ENCODE measurements around the gene MOB3C. TPM values are rescaled to one million over a fixed set of nuclear protein-coding genes. Genes with fewer than 3 reads are reported as not detected.
A peak's percentile ranks its signal among the peaks of the same experiment; 100 is the strongest.

MOB3C gene
- total RNA-seq, 3 donors from 2014 or later, result 10.5 to 14.5 (median 14.1) TPM

DNA sequence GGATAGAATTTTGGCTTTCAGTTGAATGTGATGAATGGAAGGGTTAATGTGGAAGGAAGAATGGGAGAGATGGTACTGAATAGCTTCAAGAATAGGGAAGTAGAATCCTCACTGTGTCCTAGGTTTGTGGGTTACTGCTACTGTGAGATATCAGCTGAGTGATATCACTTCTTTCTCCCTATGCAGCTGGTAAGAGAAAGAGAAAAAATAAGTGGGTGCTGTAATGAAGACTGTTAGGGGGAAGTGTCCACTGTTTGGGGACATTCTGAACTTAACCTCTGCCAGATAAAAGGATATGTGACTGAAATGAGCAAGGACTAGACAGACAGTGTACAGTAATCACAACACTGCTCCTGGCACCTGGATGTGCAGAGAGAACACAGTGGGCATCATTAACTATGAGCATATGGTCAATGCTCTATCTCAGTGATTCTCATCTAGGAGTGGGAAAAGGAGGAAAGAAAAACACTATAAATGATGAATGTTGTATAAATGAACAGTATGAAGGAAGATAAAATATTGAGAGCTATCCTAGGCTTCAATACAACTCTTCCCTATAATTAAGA is 25.6 kb upstream of the MOB3C start:
- DNase-seq (ENCODE audit: low spot score in 2 of 2), result no peak
- peak overlapping the region in 1 of 2 donors; percentile 16 for H3K27ac ChIP-seq
- no peak overlapping the region for H3K4me3 ChIP-seq
- no peaks in the 10 kb centered on the region for H3K27me3 ChIP-seq
- TF ChIP-seq, protein P1, sequence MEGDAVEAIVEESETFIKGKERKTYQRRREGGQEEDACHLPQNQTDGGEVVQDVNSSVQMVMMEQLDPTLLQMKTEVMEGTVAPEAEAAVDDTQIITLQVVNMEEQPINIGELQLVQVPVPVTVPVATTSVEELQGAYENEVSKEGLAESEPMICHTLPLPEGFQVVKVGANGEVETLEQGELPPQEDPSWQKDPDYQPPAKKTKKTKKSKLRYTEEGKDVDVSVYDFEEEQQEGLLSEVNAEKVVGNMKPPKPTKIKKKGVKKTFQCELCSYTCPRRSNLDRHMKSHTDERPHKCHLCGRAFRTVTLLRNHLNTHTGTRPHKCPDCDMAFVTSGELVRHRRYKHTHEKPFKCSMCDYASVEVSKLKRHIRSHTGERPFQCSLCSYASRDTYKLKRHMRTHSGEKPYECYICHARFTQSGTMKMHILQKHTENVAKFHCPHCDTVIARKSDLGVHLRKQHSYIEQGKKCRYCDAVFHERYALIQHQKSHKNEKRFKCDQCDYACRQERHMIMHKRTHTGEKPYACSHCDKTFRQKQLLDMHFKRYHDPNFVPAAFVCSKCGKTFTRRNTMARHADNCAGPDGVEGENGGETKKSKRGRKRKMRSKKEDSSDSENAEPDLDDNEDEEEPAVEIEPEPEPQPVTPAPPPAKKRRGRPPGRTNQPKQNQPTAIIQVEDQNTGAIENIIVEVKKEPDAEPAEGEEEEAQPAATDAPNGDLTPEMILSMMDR (IDR thresholded peaks at IDR 0.05), result no peak
- no peak for TF ChIP-seq POLR2A (IDR thresholded peaks at IDR 0.05)
- no peak for TF ChIP-seq POLR2AphosphoS5 (IDR thresholded peaks at IDR 0.05)
- no peaks in the 10 kb centered on the region for H3K9me3 ChIP-seq
- no peaks in the 10 kb centered on the region for H3K36me3 ChIP-seq
- intact Hi-C loops (cut with DNase I; ENCODE audit: low total_unique reads), result no loop called here
- no peaks in the 10 kb centered on the region for H3K4me1 ChIP-seq

DNA sequence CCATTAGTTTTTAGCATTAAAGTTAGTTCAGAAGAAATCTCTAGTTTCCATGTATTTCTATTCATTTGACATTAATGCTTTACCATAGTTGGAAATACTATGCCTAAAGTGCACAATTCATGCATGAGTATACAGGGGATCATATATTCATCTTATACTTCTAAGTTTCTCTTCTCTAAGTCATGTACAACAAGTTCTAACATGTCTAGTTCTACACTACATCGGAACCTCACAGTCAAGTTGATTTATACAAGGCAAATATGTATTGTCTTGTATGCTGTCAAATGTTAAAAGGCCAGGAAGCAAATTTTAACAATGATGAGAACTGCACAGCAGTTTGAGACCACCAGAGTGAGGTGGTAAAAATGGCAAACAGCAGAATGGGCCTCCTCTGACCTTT is 22.9 kb upstream of the MOB3C start:
- no peaks in the 10 kb centered on the region for H3K27me3 ChIP-seq
- no peaks in the 10 kb centered on the region for H3K9me3 ChIP-seq
- intact Hi-C loops (cut with DNase I; ENCODE audit: low total_unique reads), result no loop called here
- TF ChIP-seq POLR2A (IDR thresholded peaks at IDR 0.05) (no peak), POLR2AphosphoS5 (IDR thresholded peaks at IDR 0.05) (no peak)
- TF ChIP-seq, protein P1 (IDR thresholded peaks at IDR 0.05), result no peak
- H3K36me3 ChIP-seq, result no peaks in the 10 kb centered on the region
- no peak overlapping the region for H3K4me3 ChIP-seq
- H3K27ac ChIP-seq, result no peak overlapping the region
- no peaks in the 10 kb centered on the region for H3K4me1 ChIP-seq
- no peak for DNase-seq (ENCODE audit: low spot score in 2 of 2)

DNA sequence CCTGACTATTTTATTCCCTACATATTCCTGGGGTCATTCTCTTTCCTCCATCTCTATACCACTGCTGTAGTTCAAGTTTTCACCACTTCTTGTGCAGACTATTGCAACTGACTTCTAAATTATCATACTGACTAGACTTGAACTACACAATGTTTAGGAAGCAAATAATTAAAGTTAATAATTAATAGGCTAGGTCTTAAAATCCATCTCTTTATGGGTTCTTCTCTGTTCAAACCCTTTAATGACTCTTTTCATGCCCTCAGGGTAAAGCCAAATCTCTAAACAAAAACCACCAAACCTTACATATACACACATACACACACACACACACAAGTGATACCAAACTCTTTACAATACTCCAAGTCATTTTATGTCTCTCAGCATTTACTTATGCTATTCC is 22.3 kb upstream of the MOB3C start:
- DNase-seq (ENCODE audit: low spot score in 2 of 2), result no peak
- no peak overlapping the region for H3K27ac ChIP-seq
- no peaks in the 10 kb centered on the region for H3K36me3 ChIP-seq
- intact Hi-C loops (cut with DNase I; ENCODE audit: low total_unique reads), result no loop called here
- no peaks in the 10 kb centered on the region for H3K4me1 ChIP-seq
- no peaks in the 10 kb centered on the region for H3K27me3 ChIP-seq
- H3K4me3 ChIP-seq, result no peak overlapping the region
- TF ChIP-seq, protein P1 (IDR thresholded peaks at IDR 0.05), result no peak
- TF ChIP-seq POLR2A (IDR thresholded peaks at IDR 0.05) (no peak), POLR2AphosphoS5 (IDR thresholded peaks at IDR 0.05) (no peak)
- H3K9me3 ChIP-seq, result no peaks in the 10 kb centered on the region

DNA sequence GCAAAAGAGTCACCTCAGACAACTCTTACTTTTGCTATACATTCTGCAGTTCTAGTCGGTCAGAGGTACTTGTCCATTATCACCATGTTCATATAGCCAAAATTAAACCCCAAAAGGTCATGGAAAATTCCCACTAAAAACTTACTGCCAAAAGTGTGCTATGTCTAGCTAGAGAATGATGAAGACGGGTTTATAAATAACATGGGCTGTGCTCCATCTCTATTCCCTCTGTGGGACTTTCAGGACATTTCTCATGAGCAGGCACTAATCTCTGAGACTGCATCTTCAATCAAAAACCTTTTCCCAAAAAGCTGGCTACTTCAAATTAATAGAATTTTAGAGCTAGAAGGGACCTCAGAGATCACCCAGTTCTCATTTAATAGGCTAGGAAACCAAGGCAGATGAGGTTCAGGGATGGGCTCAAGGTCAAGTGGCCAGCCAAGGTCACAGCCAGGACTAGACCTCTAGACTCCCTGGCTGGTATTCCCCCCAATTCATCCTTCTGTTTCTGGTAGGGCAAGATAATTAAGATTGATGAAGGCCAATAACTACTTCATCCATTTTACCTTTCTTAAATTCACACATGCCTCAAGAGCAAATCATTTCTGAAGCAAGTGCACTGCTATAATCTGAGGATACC is 21.0 kb upstream of the MOB3C start:
- no peaks in the 10 kb centered on the region for H3K9me3 ChIP-seq
- no peak overlapping the region for H3K4me3 ChIP-seq
- H3K36me3 ChIP-seq, result no peaks in the 10 kb centered on the region
- H3K4me1 ChIP-seq, result no peaks in the 10 kb centered on the region
- TF ChIP-seq POLR2AphosphoS5 (IDR thresholded peaks at IDR 0.05) (no peak), POLR2A (IDR thresholded peaks at IDR 0.05) (no peak)
- TF ChIP-seq, protein P1 (IDR thresholded peaks at IDR 0.05), result no peak
- no peak for DNase-seq (ENCODE audit: low spot score in 2 of 2)
- no peaks in the 10 kb centered on the region for H3K27me3 ChIP-seq
- peak overlapping the region in 1 of 2 donors; percentile 22 for H3K27ac ChIP-seq
- intact Hi-C loops (cut with DNase I; ENCODE audit: low total_unique reads), result no loop called here

GRCh38 chr1:46635205-46635604 is 18.6 kb upstream of the MOB3C start:
- no peak for DNase-seq (ENCODE audit: low spot score in 2 of 2)
- Histone ChIP-seq H3K4me1 (no peaks in the 10 kb centered on the region), H3K27ac (no peak overlapping the region), H3K4me3 (no peak overlapping the region), H3K27me3 (no peaks in the 10 kb centered on the region), H3K9me3 (no peaks in the 10 kb centered on the region), H3K36me3 (no peaks in the 10 kb centered on the region)
- TF ChIP-seq POLR2A (IDR thresholded peaks at IDR 0.05) (no peak), POLR2AphosphoS5 (IDR thresholded peaks at IDR 0.05) (no peak)
- TF ChIP-seq, protein P1 (IDR thresholded peaks at IDR 0.05), result no peak
- intact Hi-C loops (cut with DNase I; ENCODE audit: low total_unique reads), result no loop called here

Data from breast epithelium (tissue), 4 donors.